ENCODE data around the gene RASGRF2.

The RASGRF2 gene

DNA sequence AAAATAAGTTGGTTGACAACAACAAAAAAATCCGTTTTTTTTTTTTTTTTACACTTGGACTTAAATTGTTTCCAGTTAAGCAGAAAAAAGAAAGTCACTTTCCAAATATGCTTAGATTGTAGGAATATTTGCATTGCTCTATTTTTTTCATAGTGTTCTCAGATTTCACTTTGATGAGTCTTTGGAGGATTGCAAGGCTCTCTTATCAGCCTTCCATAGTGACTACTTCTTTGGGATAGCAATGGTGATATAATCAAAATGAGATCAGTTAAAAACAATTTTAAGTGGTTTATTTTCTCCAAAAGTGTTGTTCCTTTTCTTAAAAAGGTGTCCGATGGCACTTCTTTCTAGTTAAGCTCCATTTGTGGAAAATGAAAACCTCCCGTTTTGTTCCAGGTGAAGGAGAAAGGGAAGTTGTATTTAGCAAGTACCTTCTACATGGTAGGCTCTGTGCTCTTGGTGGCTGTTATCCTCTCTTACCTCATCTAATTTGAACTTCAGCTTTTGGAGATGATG is 3.9 kb downstream of the RASGRF2 start:
- no peak overlapping the region for H3K27ac ChIP-seq
- peak overlapping the region; percentile 65 for H3K4me3 ChIP-seq
- DNase-seq (ENCODE audit: low read depth, low spot score): no peak
- TF ChIP-seq POLR2AphosphoS5 (IDR thresholded peaks at IDR 0.05; ENCODE audit: borderline replicate concordance, low read depth, low read length): no peak
- TF ChIP-seq FOXP2 (optimal IDR thresholded peaks at IDR 0.05; ENCODE audit: control extremely low read depth, extremely low read length, insufficient read depth): no peak
- TF ChIP-seq EZH2 (IDR thresholded peaks at IDR 0.05): no peak
- H3K9ac ChIP-seq (ENCODE audit: insufficient read length): no peak overlapping the region
- H3K9me3 ChIP-seq (ENCODE audit: low read depth, low read length): no peaks in the 10 kb centered on the region
- no peaks in the 10 kb centered on the region for H3K36me3 ChIP-seq (ENCODE audit: insufficient read depth, low read length)

DNA sequence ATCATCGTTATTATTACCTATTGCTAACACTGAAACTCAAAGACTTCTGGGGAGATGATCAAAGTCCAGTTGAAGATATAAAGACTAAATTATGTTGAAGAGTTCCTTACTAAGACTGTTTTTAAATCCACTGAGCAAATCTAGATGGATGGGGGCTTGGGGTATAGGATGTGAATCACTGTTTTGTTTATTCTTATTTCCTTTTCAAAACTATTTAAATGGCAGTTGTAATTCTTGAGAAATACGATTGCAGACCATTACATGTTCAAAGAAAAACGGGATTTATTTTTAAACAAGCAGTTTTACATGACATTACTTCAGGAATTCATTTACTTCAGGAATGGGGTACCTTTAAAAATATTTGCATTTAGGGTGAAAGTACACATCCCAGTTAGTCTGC is 4.3 kb downstream of the RASGRF2 start:
- H3K9ac ChIP-seq (ENCODE audit: insufficient read length): no peak overlapping the region
- DNase-seq (ENCODE audit: low read depth, low spot score): no peak
- TF ChIP-seq FOXP2 (optimal IDR thresholded peaks at IDR 0.05; ENCODE audit: control extremely low read depth, extremely low read length, insufficient read depth): no peak
- TF ChIP-seq EZH2 (IDR thresholded peaks at IDR 0.05): no peak
- no peak for TF ChIP-seq POLR2AphosphoS5 (IDR thresholded peaks at IDR 0.05; ENCODE audit: borderline replicate concordance, low read depth, low read length)
- peak overlapping the region; percentile 65 for H3K4me3 ChIP-seq
- H3K9me3 ChIP-seq (ENCODE audit: low read depth, low read length): no peaks in the 10 kb centered on the region
- H3K36me3 ChIP-seq (ENCODE audit: insufficient read depth, low read length): no peaks in the 10 kb centered on the region
- no peak overlapping the region for H3K27ac ChIP-seq

- Histone ChIP-seq H3K4me3 (peak overlapping the region; percentile 65), H3K36me3 (ENCODE audit: insufficient read depth, low read length) (no peaks in the 10 kb centered on the region), H3K9me3 (ENCODE audit: low read depth, low read length) (no peaks in the 10 kb centered on the region), H3K9ac (ENCODE audit: insufficient read length) (no peak overlapping the region), H3K27ac (no peak overlapping the region)
- TF ChIP-seq POLR2AphosphoS5 (IDR thresholded peaks at IDR 0.05; ENCODE audit: borderline replicate concordance, low read depth, low read length) (no peak), FOXP2 (optimal IDR thresholded peaks at IDR 0.05; ENCODE audit: control extremely low read depth, extremely low read length, insufficient read depth) (no peak), EZH2 (IDR thresholded peaks at IDR 0.05) (no peak)
- no peak for DNase-seq (ENCODE audit: low read depth, low spot score)
Measured at GRCh38 chr5:80964919-80965318, 4.8 kb downstream of the RASGRF2 start.

GRCh38 chr5:80967500-80968181 is 7.5 kb downstream of the RASGRF2 start:
- H3K4me3 ChIP-seq: no peak overlapping the region
- no peaks in the 10 kb centered on the region for H3K9me3 ChIP-seq (ENCODE audit: low read depth, low read length)
- TF ChIP-seq EZH2 (IDR thresholded peaks at IDR 0.05): no peak
- TF ChIP-seq POLR2AphosphoS5 (IDR thresholded peaks at IDR 0.05; ENCODE audit: borderline replicate concordance, low read depth, low read length): no peak
- TF ChIP-seq FOXP2 (optimal IDR thresholded peaks at IDR 0.05; ENCODE audit: control extremely low read depth, extremely low read length, insufficient read depth): no peak
- no peak overlapping the region for H3K27ac ChIP-seq
- no peak overlapping the region for H3K9ac ChIP-seq (ENCODE audit: insufficient read length)
- H3K36me3 ChIP-seq (ENCODE audit: insufficient read depth, low read length): no peaks in the 10 kb centered on the region
- no peak for DNase-seq (ENCODE audit: low read depth, low spot score)

DNA sequence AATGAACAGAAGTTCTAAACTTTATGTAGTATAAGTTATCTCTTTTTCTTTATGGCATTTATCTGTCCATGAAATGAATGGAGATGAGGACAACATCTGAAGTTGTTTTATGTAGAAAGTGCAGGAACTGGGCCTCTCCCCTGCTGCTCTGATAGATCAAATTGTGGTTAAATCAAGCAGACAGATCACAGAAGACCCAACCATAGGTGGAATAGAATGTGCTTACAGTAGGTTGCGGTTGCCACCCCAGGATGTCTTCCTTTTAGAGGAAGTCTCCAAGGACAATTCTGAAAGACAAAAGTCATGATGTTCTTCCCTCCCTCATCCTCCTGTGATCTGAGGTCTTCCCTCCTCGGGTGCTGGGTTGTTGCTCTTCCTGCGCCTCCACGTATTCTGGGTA is 12.9 kb downstream of the RASGRF2 start:
- Histone ChIP-seq H3K4me3 (no peak overlapping the region), H3K36me3 (ENCODE audit: insufficient read depth, low read length) (no peaks in the 10 kb centered on the region), H3K9me3 (ENCODE audit: low read depth, low read length) (no peaks in the 10 kb centered on the region), H3K9ac (ENCODE audit: insufficient read length) (no peak overlapping the region), H3K27ac (no peak overlapping the region)
- TF ChIP-seq EZH2 (IDR thresholded peaks at IDR 0.05) (no peak), FOXP2 (optimal IDR thresholded peaks at IDR 0.05; ENCODE audit: control extremely low read depth, extremely low read length, insufficient read depth) (peak; percentile 63)
- DNase-seq (ENCODE audit: low read depth, low spot score): peak; percentile 72

DNA sequence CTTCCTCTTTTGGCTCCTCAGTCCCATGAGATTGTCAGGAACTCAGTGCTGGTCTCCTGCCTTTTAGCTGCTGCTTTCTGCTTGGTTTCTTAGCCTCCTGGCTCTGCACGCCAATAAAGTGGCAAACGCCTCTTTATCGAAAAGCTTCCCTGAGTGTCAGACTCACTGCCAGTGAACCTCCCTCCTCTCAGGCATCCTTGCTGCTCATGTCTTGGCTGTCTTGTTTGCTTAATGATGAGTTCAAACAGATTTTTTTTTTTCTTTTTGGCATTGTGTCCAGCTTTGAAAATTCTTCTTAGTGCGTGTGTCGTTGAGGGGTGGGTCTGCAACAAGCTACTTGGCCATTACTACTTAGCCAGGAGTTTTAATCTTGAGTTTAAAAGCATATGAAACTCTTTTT is 14.9 kb downstream of the RASGRF2 start:
- Histone ChIP-seq H3K4me3 (no peak overlapping the region), H3K9ac (ENCODE audit: insufficient read length) (no peak overlapping the region), H3K27ac (no peak overlapping the region), H3K36me3 (ENCODE audit: insufficient read depth, low read length) (no peaks in the 10 kb centered on the region), H3K9me3 (ENCODE audit: low read depth, low read length) (no peaks in the 10 kb centered on the region)
- TF ChIP-seq POLR2AphosphoS5 (IDR thresholded peaks at IDR 0.05; ENCODE audit: borderline replicate concordance, low read depth, low read length) (no peak), FOXP2 (optimal IDR thresholded peaks at IDR 0.05; ENCODE audit: control extremely low read depth, extremely low read length, insufficient read depth) (no peak), EZH2 (IDR thresholded peaks at IDR 0.05) (no peak)
- no peak for DNase-seq (ENCODE audit: low read depth, low spot score)

GRCh38 chr5:80976985-80977384 is 16.8 kb downstream of the RASGRF2 start:
- no peaks in the 10 kb centered on the region for H3K9me3 ChIP-seq (ENCODE audit: low read depth, low read length)
- DNase-seq (ENCODE audit: low read depth, low spot score): no peak
- H3K4me3 ChIP-seq: no peak overlapping the region
- no peak overlapping the region for H3K27ac ChIP-seq
- no peak overlapping the region for H3K9ac ChIP-seq (ENCODE audit: insufficient read length)
- TF ChIP-seq FOXP2 (optimal IDR thresholded peaks at IDR 0.05; ENCODE audit: control extremely low read depth, extremely low read length, insufficient read depth): no peak
- TF ChIP-seq EZH2 (IDR thresholded peaks at IDR 0.05): no peak
- no peak for TF ChIP-seq POLR2AphosphoS5 (IDR thresholded peaks at IDR 0.05; ENCODE audit: borderline replicate concordance, low read depth, low read length)
- H3K36me3 ChIP-seq (ENCODE audit: insufficient read depth, low read length): no peaks in the 10 kb centered on the region

GRCh38 chr5:80977764-80978163 is 17.6 kb downstream of the RASGRF2 start:
- Histone ChIP-seq H3K4me3 (no peak overlapping the region), H3K36me3 (ENCODE audit: insufficient read depth, low read length) (no peaks in the 10 kb centered on the region), H3K9ac (ENCODE audit: insufficient read length) (no peak overlapping the region), H3K27ac (no peak overlapping the region), H3K9me3 (ENCODE audit: low read depth, low read length) (no peaks in the 10 kb centered on the region)
- no peak for DNase-seq (ENCODE audit: low read depth, low spot score)
- TF ChIP-seq POLR2AphosphoS5 (IDR thresholded peaks at IDR 0.05; ENCODE audit: borderline replicate concordance, low read depth, low read length) (no peak), FOXP2 (optimal IDR thresholded peaks at IDR 0.05; ENCODE audit: control extremely low read depth, extremely low read length, insufficient read depth) (no peak), EZH2 (IDR thresholded peaks at IDR 0.05) (no peak)
